ENCODE results near the gene KIF1A.

DNA sequence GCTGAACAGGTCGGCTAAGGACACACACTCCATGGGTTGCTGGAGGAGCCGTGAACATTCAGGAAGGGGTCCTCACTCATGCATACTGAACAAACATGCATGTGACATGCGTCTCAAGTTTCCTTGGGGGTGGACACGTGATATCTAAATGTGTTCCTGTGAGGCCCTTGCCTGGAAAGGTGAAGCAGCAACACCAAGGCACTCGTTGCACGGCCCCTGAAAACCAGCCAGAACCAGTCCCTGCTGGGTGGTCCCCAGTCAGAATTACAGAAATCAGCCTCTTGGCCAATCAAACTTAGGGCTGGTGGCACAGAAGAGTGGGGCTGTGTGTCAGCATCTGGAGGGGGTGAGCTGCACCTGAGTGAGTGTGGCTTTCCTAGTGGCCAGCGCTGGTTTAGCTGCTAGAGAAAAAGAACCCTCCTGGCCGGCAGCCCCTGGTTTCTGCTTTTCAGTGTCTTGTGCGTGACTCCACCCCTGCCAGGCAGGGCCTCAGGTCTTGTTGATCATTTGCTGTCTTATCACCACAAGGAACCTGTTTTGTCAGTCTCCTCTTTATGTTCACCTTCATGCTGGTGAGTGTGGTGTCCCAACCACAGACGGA lies 134.1 kb downstream of the KIF1A start:
- TF ChIP-seq, protein P1, sequence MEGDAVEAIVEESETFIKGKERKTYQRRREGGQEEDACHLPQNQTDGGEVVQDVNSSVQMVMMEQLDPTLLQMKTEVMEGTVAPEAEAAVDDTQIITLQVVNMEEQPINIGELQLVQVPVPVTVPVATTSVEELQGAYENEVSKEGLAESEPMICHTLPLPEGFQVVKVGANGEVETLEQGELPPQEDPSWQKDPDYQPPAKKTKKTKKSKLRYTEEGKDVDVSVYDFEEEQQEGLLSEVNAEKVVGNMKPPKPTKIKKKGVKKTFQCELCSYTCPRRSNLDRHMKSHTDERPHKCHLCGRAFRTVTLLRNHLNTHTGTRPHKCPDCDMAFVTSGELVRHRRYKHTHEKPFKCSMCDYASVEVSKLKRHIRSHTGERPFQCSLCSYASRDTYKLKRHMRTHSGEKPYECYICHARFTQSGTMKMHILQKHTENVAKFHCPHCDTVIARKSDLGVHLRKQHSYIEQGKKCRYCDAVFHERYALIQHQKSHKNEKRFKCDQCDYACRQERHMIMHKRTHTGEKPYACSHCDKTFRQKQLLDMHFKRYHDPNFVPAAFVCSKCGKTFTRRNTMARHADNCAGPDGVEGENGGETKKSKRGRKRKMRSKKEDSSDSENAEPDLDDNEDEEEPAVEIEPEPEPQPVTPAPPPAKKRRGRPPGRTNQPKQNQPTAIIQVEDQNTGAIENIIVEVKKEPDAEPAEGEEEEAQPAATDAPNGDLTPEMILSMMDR (optimal IDR thresholded peaks at IDR 0.05 in 1 of 3, IDR thresholded peaks at IDR 0.05 in 1 of 3, conservative IDR thresholded peaks at IDR 0.05 in 1 of 3; ENCODE audit: extremely low read depth in 1 of 3, insufficient read depth in 2 of 3, low read length in 3 of 3): no peak
- TF ChIP-seq EZH2 (IDR thresholded peaks at IDR 0.05; ENCODE audit: low read length): no peak
